CD4-positive, alpha-beta T cell treated with Interferon alpha-2 for 1 hour (primary cell): Measurements from ENCODE around the gene AMELX.

Experiments used
- DNase-seq, 2 donors: peaks; one replicate each; pipeline ENCODE4 v3.0.0-alpha.2; 2020 to 2022

AMELX gene

GRCh38 chrX:11311706-11312105 lies 18.5 kb downstream of the AMELX start:
- no peak for DNase-seq

DNA sequence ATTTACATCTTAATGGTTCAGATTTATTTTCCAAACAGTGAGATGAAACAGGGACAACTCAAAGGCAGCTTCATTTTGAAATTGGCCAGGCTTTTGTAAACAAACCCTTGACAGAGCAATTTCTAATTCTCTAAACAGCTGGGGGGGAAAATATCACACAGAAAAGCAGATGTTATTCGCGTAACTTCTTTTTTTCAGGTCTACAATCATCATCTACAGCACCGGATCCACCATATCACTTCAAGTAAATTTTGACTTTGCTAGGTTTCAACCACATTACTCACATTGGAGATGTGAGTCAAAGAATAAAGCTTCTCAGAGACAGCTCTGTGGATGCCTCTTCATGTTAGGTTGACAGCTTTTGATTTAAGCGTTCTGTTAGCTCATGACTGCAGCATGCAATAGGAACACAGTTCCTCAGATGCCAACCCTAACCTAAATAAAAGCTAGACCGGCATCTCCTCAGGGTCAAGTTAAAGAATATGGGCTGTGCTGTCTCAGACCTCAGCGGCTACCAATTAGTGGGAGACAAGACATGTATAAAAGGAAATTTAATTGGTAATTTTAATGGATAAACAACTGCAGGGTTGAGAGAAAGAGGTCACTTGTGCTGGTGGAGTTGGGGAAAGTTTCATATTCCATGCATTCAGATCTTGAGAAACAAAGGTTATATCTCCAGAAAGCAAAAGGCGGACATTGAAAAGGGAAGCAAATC lies 26.8 kb downstream of the AMELX start:
- no peak for DNase-seq

- no peak for DNase-seq
Measured at GRCh38 chrX:11321986-11322385, 28.8 kb downstream of the AMELX start.

DNA sequence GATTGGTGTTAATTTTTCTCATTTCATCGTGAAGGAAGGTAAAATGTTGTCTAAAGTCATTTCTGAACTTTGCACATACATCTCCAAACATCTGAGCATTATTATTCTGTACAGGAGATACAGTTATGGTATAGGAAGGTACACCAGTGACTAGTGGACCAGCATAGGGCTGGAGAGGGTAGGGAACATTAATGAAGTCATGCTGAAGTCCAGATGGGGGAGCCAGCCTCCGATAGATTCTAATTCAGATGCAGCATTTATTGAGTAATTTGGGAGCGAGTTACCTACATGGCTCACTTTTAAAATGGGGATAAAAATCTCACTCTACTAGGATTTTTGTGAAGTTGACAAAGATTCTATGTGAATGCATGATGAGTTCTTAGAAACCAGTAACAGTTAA lies 34.9 kb downstream of the AMELX start:
- no peak for DNase-seq

GRCh38 chrX:11329021-11329420 lies 35.8 kb downstream of the AMELX start:
- DNase-seq, result no peak

DNA sequence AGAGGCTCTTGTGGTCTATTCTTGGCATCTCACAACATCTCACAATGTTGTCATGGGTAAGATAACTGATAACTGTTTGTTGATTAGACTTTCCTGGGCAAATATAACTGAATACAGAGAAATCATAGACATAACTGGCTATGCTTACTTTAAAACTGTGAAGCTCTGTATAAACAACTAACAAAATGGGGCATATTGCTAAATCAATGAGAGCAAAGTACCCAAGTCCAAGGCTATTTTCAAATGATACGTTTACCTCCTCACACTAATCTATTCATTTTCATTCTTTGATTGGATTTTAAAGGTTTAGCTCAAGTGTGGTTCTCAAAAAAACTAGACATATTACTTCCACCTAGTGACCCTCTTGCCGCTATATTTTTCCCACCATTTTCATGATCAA lies 38.6 kb downstream of the AMELX start:
- no peak for DNase-seq

DNA sequence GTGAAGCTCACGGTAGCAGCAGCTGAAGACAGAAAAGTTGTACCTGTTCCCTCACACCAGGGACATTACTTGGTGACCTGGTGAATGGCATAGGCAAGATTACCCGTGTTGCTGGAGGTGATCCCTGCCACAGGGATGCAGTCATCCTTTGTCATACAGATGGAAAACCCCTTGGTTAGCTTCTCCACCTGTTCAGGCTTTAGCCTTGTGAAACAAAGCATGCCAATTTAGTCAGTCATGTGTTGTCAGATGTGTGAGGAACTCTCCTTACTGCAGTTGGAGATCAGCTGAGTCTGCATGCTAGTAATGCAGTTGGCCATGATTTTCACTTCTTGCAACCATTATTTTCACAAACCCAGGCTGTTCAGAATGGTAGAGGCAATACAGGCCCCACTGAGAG lies 41.0 kb downstream of the AMELX start:
- DNase-seq, result no peak

DNA sequence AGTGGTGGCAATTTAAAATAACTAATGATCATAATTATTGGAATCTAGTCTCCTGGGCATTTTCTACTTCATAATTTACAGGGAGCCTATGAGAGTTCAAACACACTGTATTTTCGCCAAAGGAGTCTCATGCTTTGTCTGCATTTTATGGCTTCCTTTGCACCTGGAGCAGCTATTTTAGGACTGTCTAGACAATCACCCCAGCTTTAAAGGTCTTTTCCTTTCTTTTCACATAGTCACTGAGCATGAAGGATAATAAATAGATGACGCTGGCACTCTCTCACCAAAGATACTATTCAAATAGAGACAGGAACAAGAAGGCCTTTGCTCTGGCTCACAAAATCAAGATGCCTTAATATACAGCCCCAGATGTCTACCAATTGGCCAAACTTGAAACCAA lies 43.0 kb downstream of the AMELX start:
- no peak for DNase-seq

GRCh38 chrX:11337292-11338009 lies 44.2 kb downstream of the AMELX start:
- no peak for DNase-seq

- peak; percentile 8 to 44 for DNase-seq
Measured at GRCh38 chrX:11341274-11342201, 48.3 kb downstream of the AMELX start.

GRCh38 chrX:11342673-11343072 lies 49.5 kb downstream of the AMELX start:
- no peak for DNase-seq

DNA sequence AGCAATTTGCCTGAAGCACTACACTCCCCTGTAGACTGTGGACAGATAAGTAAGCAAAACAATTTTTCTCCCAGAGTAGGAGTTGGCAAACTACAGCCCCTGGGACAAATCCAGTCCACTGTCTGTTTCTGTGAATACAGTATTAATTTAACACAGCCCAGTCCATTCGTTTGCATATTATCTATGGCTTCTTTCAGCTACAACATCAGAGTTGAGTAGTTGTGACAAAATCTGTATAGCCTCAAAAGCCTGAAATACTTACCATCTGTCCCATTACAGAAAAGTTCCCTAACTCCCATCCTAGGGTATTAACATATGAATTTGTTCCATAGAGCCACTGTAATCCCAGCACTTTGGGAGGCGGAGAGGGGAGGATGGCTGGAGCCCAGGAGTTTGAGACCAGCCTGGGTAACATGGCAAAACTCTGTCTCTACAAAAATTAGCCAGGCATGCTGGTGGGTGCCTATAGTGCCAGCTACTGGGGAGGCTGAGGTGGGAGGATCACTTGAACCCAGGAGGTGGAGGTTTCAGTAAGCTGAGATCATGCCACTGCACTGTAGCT lies 53.0 kb downstream of the AMELX start:
- no peak for DNase-seq

- DNase-seq, result no peak
Measured at GRCh38 chrX:11347300-11347699, 54.1 kb downstream of the AMELX start.

- DNase-seq, result no peak
Measured at GRCh38 chrX:11349020-11349419, 55.8 kb downstream of the AMELX start.

- no peak for DNase-seq
Measured at GRCh38 chrX:11349661-11350337, 56.6 kb downstream of the AMELX start.
